Keratinocyte (primary cell): ENCODE results near the gene RAPGEF4. TPM values are rescaled to one million over a fixed set of nuclear protein-coding genes. Genes with fewer than 3 reads are reported as not detected.
A peak's percentile ranks its signal among the peaks of the same experiment; 100 is the strongest.

Source experiments
- DNase-seq: peaks from one replicate; pipeline ENCODE4 v3.0.0-alpha.2; 2011; ENCODE audit warnings: low read depth, missing footprints, low spot score
- FAIRE-seq: peaks from 2 replicates; lab custom pipeline; 2011; peaks lifted over from hg19 to GRCh38; lab: Jason Lieb, UNC
- H2AFZ ChIP-seq: 2 replicates; pipeline ENCODE4 v1.6.0; 2012; ENCODE audit warnings: low read length, control low read depth, inconsistent platforms; ENCODE audit not compliant: control insufficient read depth
- H3K27ac ChIP-seq: 2 replicates; pipeline ENCODE4 v1.5.1; 2011; ENCODE audit warnings: low read length; ENCODE audit not compliant: control insufficient read depth, insufficient read depth
- H3K27me3 ChIP-seq: 3 replicates; pipeline ENCODE4 v1.6.0; 2011; ENCODE audit warnings: low read length; ENCODE audit not compliant: control insufficient read depth, insufficient read depth; ENCODE audit errors: extremely low read depth
- H3K36me3 ChIP-seq, 2 experiments: 2 replicates in 1 of 2; 3 replicates in 1 of 2; pipeline ENCODE4 v1.5.1; 2011; ENCODE audit warnings: low read length in 2 of 2, mild to moderate bottlenecking in 1 of 2; ENCODE audit not compliant: control insufficient read depth in 2 of 2, insufficient read depth in 2 of 2; ENCODE audit errors: extremely low read depth in 1 of 2
- H3K4me1 ChIP-seq: 3 replicates; pipeline ENCODE4 v1.5.1; 2011; ENCODE audit warnings: low read length; ENCODE audit not compliant: control insufficient read depth, insufficient read depth; ENCODE audit errors: extremely low read depth
- H3K4me2 ChIP-seq: 3 replicates; pipeline ENCODE4 v1.6.0; 2011; ENCODE audit warnings: low read depth, low read length; ENCODE audit not compliant: control insufficient read depth, insufficient read depth; ENCODE audit errors: extremely low read depth
- H3K4me3 ChIP-seq, 3 experiments: fragments of 200-600 bp in 1 of 3; sonication (generic) in 1 of 3; 2 replicates in 2 of 3; 3 replicates in 1 of 3; pipeline ENCODE4 v1.5.1; 2011 to 2016; ENCODE audit warnings: low read length in 3 of 3, mild to moderate bottlenecking in 3 of 3, control low read depth in 2 of 3, inconsistent platforms in 1 of 3, low read depth in 1 of 3, mixed read lengths in 1 of 3, mixed run types in 1 of 3, moderate library complexity in 1 of 3; ENCODE audit not compliant: control insufficient read depth in 2 of 3, insufficient read depth in 2 of 3; ENCODE audit errors: extremely low read depth in 1 of 3
- H3K79me2 ChIP-seq: 2 replicates; pipeline ENCODE4 v1.6.0; 2012; ENCODE audit warnings: low read length; ENCODE audit not compliant: control insufficient read depth, insufficient read depth
- H3K9ac ChIP-seq: 3 replicates; pipeline ENCODE4 v1.6.0; 2011; ENCODE audit warnings: low read length; ENCODE audit not compliant: control insufficient read depth, insufficient read depth; ENCODE audit errors: extremely low read depth
- H3K9me1 ChIP-seq: 3 replicates; pipeline ENCODE4 v1.6.0; 2011; ENCODE audit warnings: low read length; ENCODE audit not compliant: control insufficient read depth, insufficient read depth; ENCODE audit errors: extremely low read depth
- H3K9me3 ChIP-seq: 2 replicates; pipeline ENCODE4 v1.5.1; 2012; ENCODE audit warnings: low read depth, low read length; ENCODE audit not compliant: control insufficient read depth
- H4K20me1 ChIP-seq: 3 replicates; pipeline ENCODE4 v1.6.0; 2011; ENCODE audit warnings: low read length; ENCODE audit not compliant: control insufficient read depth, insufficient read depth; ENCODE audit errors: extremely low read depth
- CTCF ChIP-seq, 3 experiments: IDR thresholded peaks in 1 of 3; conservative IDR thresholded peaks in 1 of 3; optimal IDR thresholded peaks in 1 of 3; 2 replicates in 2 of 3; 3 replicates in 1 of 3; pipeline versions ENCODE3 to v1.5.1; 2011; ENCODE audit warnings: low read length in 3 of 3, mild to moderate bottlenecking in 3 of 3, moderate library complexity in 2 of 3, control low read depth in 1 of 3, inconsistent platforms in 1 of 3; ENCODE audit not compliant: insufficient read depth in 2 of 3; ENCODE audit errors: extremely low read depth in 1 of 3
- EZH2 ChIP-seq: IDR thresholded peaks from one replicate; pipeline ENCODE4 v1.6.1; 2012; ENCODE audit warnings: inconsistent platforms, mild to moderate bottlenecking, low read length, moderate library complexity
- dilution Hi-C: fragments of 300-500 bp; cut with MboI; formaldehyde crosslinking; loops from one replicate; pipeline ENCODE4 v1.7.0; 2020; ENCODE audit warnings: low sequenced_read_pairs; ENCODE audit not compliant: extremely low pct_ligation_motif_present
- polyA plus RNA-seq, 5 experiments: library from polyadenylated mRNA; depleted of rRNA in 3 of 5; stranded (reverse) in 3 of 5; stranded (forward) in 1 of 5; unstranded in 1 of 5; fragments of >200 nt; gene quantifications; 1 replicate in 1 of 5; 2 replicates in 3 of 5; 3 replicates in 1 of 5; pipeline versions ENCODE4 v1.2.1 to v1.2.3, GENCODE V29; 2011 to 2012; ENCODE audit warnings: missing spikeins in 2 of 5, low read depth in 1 of 5, low replicate concordance in 1 of 5

RAPGEF4 gene
- polyA plus RNA-seq, 1 donor (not counting 4 experiments of a cell fraction or from before 2014, with no cell fraction given): 1.6 TPM

- Histone ChIP-seq H3K27ac (peak within 1 kb of the TSS; percentile 96), H3K36me3 (no peaks in the 10 kb centered on the region), H3K4me2 (peak within 1 kb of the TSS; percentile 97), H3K4me1 (peaks cover 34% of the 10 kb centered on the region), H3K9ac (peak within 1 kb of the TSS; percentile 98), H4K20me1 (no peaks in the 10 kb centered on the region), H3K9me1 (no peaks in the 10 kb centered on the region), H2AFZ (peak within 1 kb of the TSS; percentile 91), H3K79me2 (peaks cover 45% of the 10 kb centered on the region), H3K4me3 (peak within 1 kb of the TSS; percentile 49 to 95 (median 90)), H3K9me3 (no peaks in the 10 kb centered on the region), H3K27me3 (no peaks in the 10 kb centered on the region)
- FAIRE-seq: no peak
- dilution Hi-C loops: no loop called here
- no peak for DNase-seq
- TF ChIP-seq EZH2 (no peak), CTCF (optimal IDR thresholded peaks at IDR 0.05 in 1 of 3, IDR thresholded peaks at IDR 0.05 in 1 of 3, conservative IDR thresholded peaks at IDR 0.05 in 1 of 3; ENCODE audit: extremely low read depth in 1 of 3, insufficient read depth in 2 of 3, low read length in 3 of 3) (peak; percentile 20 to 92 (median 61))
Measured at GRCh38 chr2:173075781-173076580, 340.3 kb downstream of the RAPGEF4 start, which contains the start of gene MAP3K20. Gene MAP3K20, plus strand, starts transcription at chr2:173075846. Its CDS starts 15,186 bp downstream, at chr2:173091032.

GRCh38 chr2:173076581-173077345 is 341.1 kb downstream of the RAPGEF4 start:
- DNase-seq (no peak), FAIRE-seq (peak; percentile 46)
- peak overlapping the region; percentile 97 for H3K4me2 ChIP-seq
- peaks cover 34% of the 10 kb centered on the region for H3K4me1 ChIP-seq
- H3K27ac ChIP-seq: peak overlapping the region; percentile 96
- peak overlapping the region; percentile 98 for H3K9ac ChIP-seq
- dilution Hi-C loops: no loop called here
- H4K20me1 ChIP-seq: no peaks in the 10 kb centered on the region
- peak overlapping the region; percentile 49 to 95 (median 90) for H3K4me3 ChIP-seq
- H2AFZ ChIP-seq: peak overlapping the region; percentile 91
- H3K9me1 ChIP-seq: no peaks in the 10 kb centered on the region
- H3K27me3 ChIP-seq: no peaks in the 10 kb centered on the region
- peaks cover 53% of the 10 kb centered on the region for H3K79me2 ChIP-seq
- H3K36me3 ChIP-seq: no peaks in the 10 kb centered on the region
- no peak for TF ChIP-seq EZH2
- no peak for TF ChIP-seq CTCF (optimal IDR thresholded peaks at IDR 0.05 in 1 of 3, IDR thresholded peaks at IDR 0.05 in 1 of 3, conservative IDR thresholded peaks at IDR 0.05 in 1 of 3; ENCODE audit: extremely low read depth in 1 of 3, insufficient read depth in 2 of 3, low read length in 3 of 3)
- no peaks in the 10 kb centered on the region for H3K9me3 ChIP-seq
